ENCODE results near the gene MAGEB18. TPM values are rescaled to one million over a fixed set of nuclear protein-coding genes. Genes with fewer than 3 reads are reported as not detected.

The MAGEB18 gene
- total RNA-seq: not detected

GRCh38 chrX:26138274-26138673, at the start of gene MAGEB18:
Gene MAGEB18, plus strand, starts transcription at chrX:26138343. Its CDS starts 643 bp downstream, at chrX:26138986.
- DNase-seq (ENCODE audit: low spot score in 2 of 2) (no peak), FAIRE-seq (no peak)

- DNase-seq (ENCODE audit: low spot score in 2 of 2) (no peak), FAIRE-seq (no peak)
Measured at GRCh38 chrX:26100421-26100920, 37.7 kb upstream of the MAGEB18 start.

- DNase-seq (ENCODE audit: low spot score in 2 of 2) (no peak), FAIRE-seq (no peak)
Measured at GRCh38 chrX:26109142-26109541, 29.0 kb upstream of the MAGEB18 start.

- no peak for FAIRE-seq
Measured at GRCh38 chrX:26146024-26146423, 7.9 kb downstream of the MAGEB18 start.

GRCh38 chrX:26160301-26160700, 22.2 kb downstream of the MAGEB18 start, which contains the start of gene MAGEB6B:
Gene MAGEB6B, plus strand, starts transcription at chrX:26160601. Its CDS starts 0 bp downstream, at chrX:26160601.
- DNase-seq (ENCODE audit: low spot score in 2 of 2): no peak
- no peak for FAIRE-seq

More at GRCh38 chrX:26146024-26146423, 7.9 kb downstream of the MAGEB18 start:
- DNase-seq (ENCODE audit: low spot score in 2 of 2): no peak

Other genes starting within 250 kb of the MAGEB18 start
- not detected for gene MAGEB6B, start 22.3 kb downstream of the MAGEB18 start, total RNA-seq
- not detected for gene MAGEB6, start 54.1 kb downstream of the MAGEB18 start, total RNA-seq
- not detected for gene MAGEB5, start 77.8 kb downstream of the MAGEB18 start, total RNA-seq